ENCODE data around the gene RIMBP2. TPM values are rescaled to one million over a fixed set of nuclear protein-coding genes. Genes with fewer than 3 reads are reported as not detected.

The RIMBP2 gene
- total RNA-seq, 1 experiment from 2014 or later, result not detected

DNA sequence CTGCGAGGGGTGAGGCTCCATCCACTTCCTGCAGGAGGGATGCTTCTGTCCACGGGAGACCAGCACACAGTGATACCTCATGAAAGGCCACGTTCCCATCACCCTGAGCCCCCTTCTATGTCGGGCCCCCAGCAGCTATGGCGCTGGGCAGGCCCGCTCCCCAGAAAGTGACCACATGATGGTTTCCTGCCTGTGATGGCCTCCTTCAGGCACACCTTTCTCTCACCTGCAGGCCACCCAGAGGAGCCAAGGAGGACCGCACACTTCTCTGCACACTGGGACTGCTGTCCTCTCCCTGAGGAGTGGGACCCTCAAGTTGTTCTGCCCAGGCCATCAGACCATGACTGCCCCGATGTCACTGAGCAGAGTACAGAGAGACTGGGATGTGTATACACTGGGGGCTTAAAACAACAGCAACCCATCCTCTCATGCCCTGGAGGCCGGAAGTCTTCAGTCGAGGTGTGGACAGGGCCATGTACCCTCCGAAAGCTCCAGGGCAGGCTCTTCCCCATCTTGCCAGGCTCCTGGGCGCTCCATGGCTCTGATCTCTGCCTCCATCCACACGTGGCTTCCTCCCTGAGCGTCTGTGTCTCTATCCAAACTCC lies 219.5 kb downstream of the RIMBP2 start:
- DNase-seq, result no peak
- Mint-ChIP-seq H3K27ac (ENCODE audit: unreplicated experiment) (no peak overlapping the region), H3K36me3 (ENCODE audit: insufficient read depth, unreplicated experiment) (no peaks in the 10 kb centered on the region), H3K27me3 (ENCODE audit: insufficient read depth, unreplicated experiment) (peaks cover 12% of the 10 kb centered on the region), H3K4me1 (ENCODE audit: low read depth, unreplicated experiment) (no peaks in the 10 kb centered on the region), H3K9me3 (ENCODE audit: unreplicated experiment) (peaks cover 11% of the 10 kb centered on the region), H3K4me3 (ENCODE audit: unreplicated experiment) (no peak overlapping the region)
- no TSS peak for BruUV-seq (replicated peaks)
- H3K27me3 ChIP-seq (replicated peaks; ENCODE audit: control insufficient read depth, insufficient read depth, low read length), result no peaks in the 10 kb centered on the region
- H3K36me3 ChIP-seq (ENCODE audit: control insufficient read depth, insufficient read depth, low read length), result no peaks in the 10 kb centered on the region
- ChIA-PET CTCF (interaction anchor here (0.6 kb wide), 1 partner anchor 304 kb away, joined by 3 read pairs; no protein-coding TSS in a partner anchor), POLR2A (no interaction called here)
- no peaks in the 10 kb centered on the region for H3K4me1 ChIP-seq
- H3K9me3 ChIP-seq, result no peaks in the 10 kb centered on the region
- TF ChIP-seq, protein P1, sequence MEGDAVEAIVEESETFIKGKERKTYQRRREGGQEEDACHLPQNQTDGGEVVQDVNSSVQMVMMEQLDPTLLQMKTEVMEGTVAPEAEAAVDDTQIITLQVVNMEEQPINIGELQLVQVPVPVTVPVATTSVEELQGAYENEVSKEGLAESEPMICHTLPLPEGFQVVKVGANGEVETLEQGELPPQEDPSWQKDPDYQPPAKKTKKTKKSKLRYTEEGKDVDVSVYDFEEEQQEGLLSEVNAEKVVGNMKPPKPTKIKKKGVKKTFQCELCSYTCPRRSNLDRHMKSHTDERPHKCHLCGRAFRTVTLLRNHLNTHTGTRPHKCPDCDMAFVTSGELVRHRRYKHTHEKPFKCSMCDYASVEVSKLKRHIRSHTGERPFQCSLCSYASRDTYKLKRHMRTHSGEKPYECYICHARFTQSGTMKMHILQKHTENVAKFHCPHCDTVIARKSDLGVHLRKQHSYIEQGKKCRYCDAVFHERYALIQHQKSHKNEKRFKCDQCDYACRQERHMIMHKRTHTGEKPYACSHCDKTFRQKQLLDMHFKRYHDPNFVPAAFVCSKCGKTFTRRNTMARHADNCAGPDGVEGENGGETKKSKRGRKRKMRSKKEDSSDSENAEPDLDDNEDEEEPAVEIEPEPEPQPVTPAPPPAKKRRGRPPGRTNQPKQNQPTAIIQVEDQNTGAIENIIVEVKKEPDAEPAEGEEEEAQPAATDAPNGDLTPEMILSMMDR (IDR thresholded peaks at IDR 0.05; ENCODE audit: insufficient read depth in 1 of 2, low read depth in 1 of 2, low read length in 1 of 2, severe bottlenecking in 1 of 2, unreplicated experiment in 1 of 2), result no peak
- intact Hi-C loops (cut with micrococcal nuclease; ENCODE audit: unreplicated experiment), result no loop called here
- no peak overlapping the region for H3K4me3 ChIP-seq (ENCODE audit: low read depth, low read length)

DNA sequence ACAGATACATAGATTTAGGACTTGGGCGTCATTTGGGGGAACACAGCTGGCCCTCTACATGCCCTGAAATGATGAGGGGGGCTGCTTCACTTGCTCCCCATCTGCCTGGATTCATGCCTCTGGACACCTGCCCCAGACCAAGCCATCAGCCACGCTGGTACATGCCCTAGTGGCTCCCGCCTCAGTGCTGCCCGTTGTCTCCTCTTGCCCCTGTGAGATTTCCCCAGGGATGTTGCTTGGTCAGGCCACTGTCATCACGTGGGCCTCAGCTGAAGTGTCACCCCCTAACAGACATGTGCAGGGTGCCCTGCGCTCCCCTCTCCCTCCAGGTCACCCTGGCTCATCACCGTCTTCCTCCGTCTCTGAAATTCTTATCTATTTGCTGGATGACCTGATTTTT lies 220.9 kb downstream of the RIMBP2 start:
- Mint-ChIP-seq H3K4me1 (ENCODE audit: low read depth, unreplicated experiment) (no peaks in the 10 kb centered on the region), H3K4me3 (ENCODE audit: unreplicated experiment) (no peak overlapping the region), H3K27ac (ENCODE audit: unreplicated experiment) (no peak overlapping the region), H3K36me3 (ENCODE audit: insufficient read depth, unreplicated experiment) (no peaks in the 10 kb centered on the region), H3K27me3 (ENCODE audit: insufficient read depth, unreplicated experiment) (peaks cover 17% of the 10 kb centered on the region), H3K9me3 (ENCODE audit: unreplicated experiment) (peaks cover 11% of the 10 kb centered on the region)
- no peaks in the 10 kb centered on the region for H3K27me3 ChIP-seq (replicated peaks; ENCODE audit: control insufficient read depth, insufficient read depth, low read length)
- POLR2A ChIA-PET, result no interaction called here
- H3K4me1 ChIP-seq, result no peaks in the 10 kb centered on the region
- no TSS peak for BruUV-seq (replicated peaks)
- DNase-seq, result no peak
- CTCF ChIA-PET, result no interaction called here
- TF ChIP-seq, protein P1 (IDR thresholded peaks at IDR 0.05; ENCODE audit: insufficient read depth in 1 of 2, low read depth in 1 of 2, low read length in 1 of 2, severe bottlenecking in 1 of 2, unreplicated experiment in 1 of 2), result no peak
- intact Hi-C loops (cut with micrococcal nuclease; ENCODE audit: unreplicated experiment), result no loop called here
- H3K9me3 ChIP-seq, result no peaks in the 10 kb centered on the region
- H3K36me3 ChIP-seq (ENCODE audit: control insufficient read depth, insufficient read depth, low read length), result no peaks in the 10 kb centered on the region
- H3K4me3 ChIP-seq (ENCODE audit: low read depth, low read length), result no peak overlapping the region

DNA sequence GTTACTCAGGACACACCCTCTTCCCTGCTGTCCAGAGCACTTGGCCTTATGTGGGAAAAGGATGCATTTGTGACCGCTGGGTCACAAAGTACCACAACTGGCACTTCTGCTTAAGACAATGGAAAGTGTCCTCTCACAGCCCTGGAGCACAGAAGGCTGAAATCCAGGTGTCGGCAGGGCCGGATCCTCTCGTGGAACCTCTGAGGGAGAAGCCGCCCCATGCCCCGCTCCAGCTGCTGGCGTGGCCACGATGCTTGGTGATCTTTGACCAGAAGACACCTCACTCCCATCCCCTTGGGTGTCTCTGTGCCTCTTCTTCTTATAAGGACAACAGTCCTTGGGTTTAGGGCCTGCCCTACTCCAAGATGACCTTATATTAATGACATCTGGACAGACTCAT lies 221.4 kb downstream of the RIMBP2 start:
- H3K4me3 ChIP-seq (ENCODE audit: low read depth, low read length), result no peak overlapping the region
- CTCF ChIA-PET, result no interaction called here
- H3K9me3 ChIP-seq, result no peaks in the 10 kb centered on the region
- intact Hi-C loops (cut with micrococcal nuclease; ENCODE audit: unreplicated experiment), result no loop called here
- H3K27me3 ChIP-seq (replicated peaks; ENCODE audit: control insufficient read depth, insufficient read depth, low read length), result no peaks in the 10 kb centered on the region
- no peak overlapping the region for H3K27ac Mint-ChIP-seq (ENCODE audit: unreplicated experiment)
- H3K4me1 Mint-ChIP-seq (ENCODE audit: low read depth, unreplicated experiment), result no peaks in the 10 kb centered on the region
- no peaks in the 10 kb centered on the region for H3K4me1 ChIP-seq
- no peak for DNase-seq
- POLR2A ChIA-PET, result no interaction called here
- H3K27me3 Mint-ChIP-seq (ENCODE audit: insufficient read depth, unreplicated experiment), result peaks cover 17% of the 10 kb centered on the region
- no peak overlapping the region for H3K4me3 Mint-ChIP-seq (ENCODE audit: unreplicated experiment)
- no peaks in the 10 kb centered on the region for H3K36me3 Mint-ChIP-seq (ENCODE audit: insufficient read depth, unreplicated experiment)
- TF ChIP-seq, protein P1 (IDR thresholded peaks at IDR 0.05; ENCODE audit: insufficient read depth in 1 of 2, low read depth in 1 of 2, low read length in 1 of 2, severe bottlenecking in 1 of 2, unreplicated experiment in 1 of 2), result no peak
- no peaks in the 10 kb centered on the region for H3K36me3 ChIP-seq (ENCODE audit: control insufficient read depth, insufficient read depth, low read length)
- no TSS peak for BruUV-seq (replicated peaks)
- peaks cover 7% of the 10 kb centered on the region for H3K9me3 Mint-ChIP-seq (ENCODE audit: unreplicated experiment)

Data from Caco-2 (cell line).